ENCODE results near the gene SOX6. TPM values are rescaled to one million over a fixed set of nuclear protein-coding genes. Genes with fewer than 3 reads are reported as not detected.

The SOX6 gene
- total and polyA plus RNA-seq, 4 donors, result 26.6 to 51.6 (median 38.6) TPM

GRCh38 chr11:16093889-16094653 lies 262.3 kb downstream of the SOX6 start:
- Histone ChIP-seq H3K36me3 (ENCODE audit: control insufficient read depth, insufficient read depth, low read length) (no peaks in the 10 kb centered on the region), H3K4me3 (ENCODE audit: low read depth, low read length) (no peak overlapping the region), H3K27me3 (ENCODE audit: control insufficient read depth, insufficient read depth, low read length) (no peaks in the 10 kb centered on the region), H3K4me1 (ENCODE audit: control insufficient read depth, insufficient read depth, low read length) (no peaks in the 10 kb centered on the region), H3K27ac (ENCODE audit: low read depth, low read length) (no peak overlapping the region), H3K9me3 (ENCODE audit: control insufficient read depth, insufficient read depth, low read length) (no peaks in the 10 kb centered on the region)
- no peak for DNase-seq (ENCODE audit: low read depth in 4 of 6, low spot score in 6 of 6)
- WGBS (ENCODE audit: insufficient coverage), result no CpG with 5 or more reads among the region's 3 CpGs

- Histone ChIP-seq H3K4me3 (ENCODE audit: low read depth, low read length) (no peak overlapping the region), H3K27me3 (ENCODE audit: control insufficient read depth, insufficient read depth, low read length) (no peaks in the 10 kb centered on the region), H3K27ac (ENCODE audit: low read depth, low read length) (no peak overlapping the region), H3K4me1 (ENCODE audit: control insufficient read depth, insufficient read depth, low read length) (no peaks in the 10 kb centered on the region), H3K9me3 (ENCODE audit: control insufficient read depth, insufficient read depth, low read length) (no peaks in the 10 kb centered on the region), H3K36me3 (ENCODE audit: control insufficient read depth, insufficient read depth, low read length) (no peaks in the 10 kb centered on the region)
- DNase-seq (ENCODE audit: low read depth in 4 of 6, low spot score in 6 of 6), result peak in 1 of 6 donors; percentile 6
- no CpG with 5 or more reads among the region's 1 CpG for WGBS (ENCODE audit: insufficient coverage)
Observed at GRCh38 chr11:16091862-16092261, 264.5 kb downstream of the SOX6 start.

- no CpG with 5 or more reads among the region's 1 CpG for WGBS (ENCODE audit: insufficient coverage)
- H3K27ac ChIP-seq (ENCODE audit: low read depth, low read length), result no peak overlapping the region
- peaks cover 4% of the 10 kb centered on the region for H3K4me1 ChIP-seq (ENCODE audit: control insufficient read depth, insufficient read depth, low read length)
- no peaks in the 10 kb centered on the region for H3K9me3 ChIP-seq (ENCODE audit: control insufficient read depth, insufficient read depth, low read length)
- H3K27me3 ChIP-seq (ENCODE audit: control insufficient read depth, insufficient read depth, low read length), result no peaks in the 10 kb centered on the region
- no peak overlapping the region for H3K4me3 ChIP-seq (ENCODE audit: low read depth, low read length)
- no peak for DNase-seq (ENCODE audit: low read depth in 4 of 6, low spot score in 6 of 6)
- H3K36me3 ChIP-seq (ENCODE audit: control insufficient read depth, insufficient read depth, low read length), result no peaks in the 10 kb centered on the region
Observed at GRCh38 chr11:16089481-16089880, 266.9 kb downstream of the SOX6 start.

- Histone ChIP-seq H3K4me1 (ENCODE audit: control insufficient read depth, insufficient read depth, low read length) (peaks cover 4% of the 10 kb centered on the region), H3K4me3 (ENCODE audit: low read depth, low read length) (no peak overlapping the region), H3K36me3 (ENCODE audit: control insufficient read depth, insufficient read depth, low read length) (no peaks in the 10 kb centered on the region), H3K27me3 (ENCODE audit: control insufficient read depth, insufficient read depth, low read length) (no peaks in the 10 kb centered on the region), H3K9me3 (ENCODE audit: control insufficient read depth, insufficient read depth, low read length) (no peaks in the 10 kb centered on the region), H3K27ac (ENCODE audit: low read depth, low read length) (no peak overlapping the region)
- DNase-seq (ENCODE audit: low read depth in 4 of 6, low spot score in 6 of 6), result no peak
- WGBS (ENCODE audit: insufficient coverage), result no CpG with 5 or more reads among the region's 1 CpG
Observed at GRCh38 chr11:16088774-16089173, 267.6 kb downstream of the SOX6 start.

GRCh38 chr11:16087886-16088285 lies 268.5 kb downstream of the SOX6 start:
- Histone ChIP-seq H3K36me3 (ENCODE audit: control insufficient read depth, insufficient read depth, low read length) (no peaks in the 10 kb centered on the region), H3K4me3 (ENCODE audit: low read depth, low read length) (no peak overlapping the region)
- no CpG with 5 or more reads among the region's 2 CpGs for whole genome bisulfite sequencing (ENCODE audit: insufficient coverage)

GRCh38 chr11:16086229-16086819 lies 270.0 kb downstream of the SOX6 start:
- no peaks in the 10 kb centered on the region for H3K9me3 ChIP-seq (ENCODE audit: control insufficient read depth, insufficient read depth, low read length)
- H3K4me3 ChIP-seq (ENCODE audit: low read depth, low read length), result no peak overlapping the region
- WGBS (ENCODE audit: insufficient coverage), result 11% methylated on average over 5 of the region's 7 CpGs
- H3K27me3 ChIP-seq (ENCODE audit: control insufficient read depth, insufficient read depth, low read length), result no peaks in the 10 kb centered on the region
- DNase-seq (ENCODE audit: low read depth in 4 of 6, low spot score in 6 of 6), result peak; percentile 63 to 89 (median 72)
- H3K4me1 ChIP-seq (ENCODE audit: control insufficient read depth, insufficient read depth, low read length), result peaks cover 4% of the 10 kb centered on the region
- H3K27ac ChIP-seq (ENCODE audit: low read depth, low read length), result peak overlapping the region; percentile 58
- H3K36me3 ChIP-seq (ENCODE audit: control insufficient read depth, insufficient read depth, low read length), result no peaks in the 10 kb centered on the region

More at GRCh38 chr11:16087886-16088285, 268.5 kb downstream of the SOX6 start:
- Histone ChIP-seq H3K27me3 (ENCODE audit: control insufficient read depth, insufficient read depth, low read length) (no peaks in the 10 kb centered on the region), H3K27ac (ENCODE audit: low read depth, low read length) (no peak overlapping the region), H3K4me1 (ENCODE audit: control insufficient read depth, insufficient read depth, low read length) (peaks cover 4% of the 10 kb centered on the region), H3K9me3 (ENCODE audit: control insufficient read depth, insufficient read depth, low read length) (no peaks in the 10 kb centered on the region)
- no peak for DNase-seq (ENCODE audit: low read depth in 4 of 6, low spot score in 6 of 6)

GRCh38 chr11:16082095-16083055 lies 274.0 kb downstream of the SOX6 start:
- no peaks in the 10 kb centered on the region for H3K36me3 ChIP-seq (ENCODE audit: control insufficient read depth, insufficient read depth, low read length)
- peaks cover 4% of the 10 kb centered on the region for H3K4me1 ChIP-seq (ENCODE audit: control insufficient read depth, insufficient read depth, low read length)
- DNase-seq (ENCODE audit: low read depth in 4 of 6, low spot score in 6 of 6), result peak in 3 of 6 donors; percentile 35 to 72 (median 72)
- 63% methylated on average over 2 of the region's 2 CpGs for WGBS (ENCODE audit: insufficient coverage)
- H3K27ac ChIP-seq (ENCODE audit: low read depth, low read length), result peak overlapping the region; percentile 57
- no peaks in the 10 kb centered on the region for H3K27me3 ChIP-seq (ENCODE audit: control insufficient read depth, insufficient read depth, low read length)
- H3K4me3 ChIP-seq (ENCODE audit: low read depth, low read length), result no peak overlapping the region
- no peaks in the 10 kb centered on the region for H3K9me3 ChIP-seq (ENCODE audit: control insufficient read depth, insufficient read depth, low read length)

- DNase-seq (ENCODE audit: low read depth in 4 of 6, low spot score in 6 of 6), result peak in 1 of 6 donors; percentile 53
- Histone ChIP-seq H3K4me3 (ENCODE audit: low read depth, low read length) (no peak overlapping the region), H3K36me3 (ENCODE audit: control insufficient read depth, insufficient read depth, low read length) (no peaks in the 10 kb centered on the region), H3K4me1 (ENCODE audit: control insufficient read depth, insufficient read depth, low read length) (peaks cover 4% of the 10 kb centered on the region), H3K9me3 (ENCODE audit: control insufficient read depth, insufficient read depth, low read length) (no peaks in the 10 kb centered on the region), H3K27me3 (ENCODE audit: control insufficient read depth, insufficient read depth, low read length) (no peaks in the 10 kb centered on the region), H3K27ac (ENCODE audit: low read depth, low read length) (peak overlapping the region; percentile 57)
- no CpG with 5 or more reads among the region's 5 CpGs for WGBS (ENCODE audit: insufficient coverage)
Observed at GRCh38 chr11:16081382-16082094, 274.8 kb downstream of the SOX6 start.

Data from spinal cord (tissue), 10 donors.